ENCODE data around the gene TUT1.
"Not testable (repeated sequence)": the region's sequence is repeated elsewhere in the genome, so short reads cannot be mapped to it uniquely, and the experiment has no call there.

Gene TUT1

DNA sequence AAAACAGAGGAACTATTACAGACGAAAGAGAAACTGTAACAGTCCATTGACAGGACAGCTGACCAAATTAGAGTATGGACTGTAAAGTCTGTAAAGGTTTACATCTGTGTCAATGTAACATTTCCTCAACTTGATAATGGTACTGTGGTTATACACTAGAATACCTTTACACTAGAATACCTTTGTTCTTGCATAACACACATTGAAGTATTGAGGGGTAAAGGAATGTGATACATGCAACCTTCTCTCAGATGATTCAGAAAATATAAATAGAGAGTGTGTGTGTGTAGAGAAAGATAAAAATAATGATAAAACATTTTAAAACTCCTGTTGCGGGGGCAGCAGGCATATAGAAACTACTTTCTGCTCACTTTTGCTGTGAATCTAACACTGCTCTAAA, 12.1 kb downstream of the TUT1 start:
- no peak for DNase-seq (ENCODE audit: low read depth in 3 of 3, low spot score in 1 of 3)

DNA sequence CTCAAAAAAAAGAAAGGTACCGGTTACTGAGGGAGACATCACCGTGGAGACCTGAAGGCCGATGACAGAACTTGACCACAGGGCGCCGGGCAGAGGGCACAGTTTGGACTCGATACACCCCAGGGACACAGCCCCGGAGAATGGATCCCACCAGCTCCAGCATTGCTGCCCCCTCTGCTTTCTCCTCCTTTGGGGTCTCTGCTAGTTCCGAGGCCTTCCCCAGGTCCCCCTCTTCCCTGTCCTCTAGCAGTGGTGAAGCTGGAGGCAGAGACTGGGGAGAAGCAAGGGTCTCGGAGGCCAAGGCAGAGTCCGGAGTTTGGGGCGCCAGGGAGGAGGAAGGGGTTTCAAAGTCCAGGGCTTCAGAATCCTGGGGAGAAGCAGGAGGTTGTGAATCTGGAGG, 12.8 kb downstream of the TUT1 start:
- no peak for DNase-seq (ENCODE audit: low read depth in 3 of 3, low spot score in 1 of 3)

DNA sequence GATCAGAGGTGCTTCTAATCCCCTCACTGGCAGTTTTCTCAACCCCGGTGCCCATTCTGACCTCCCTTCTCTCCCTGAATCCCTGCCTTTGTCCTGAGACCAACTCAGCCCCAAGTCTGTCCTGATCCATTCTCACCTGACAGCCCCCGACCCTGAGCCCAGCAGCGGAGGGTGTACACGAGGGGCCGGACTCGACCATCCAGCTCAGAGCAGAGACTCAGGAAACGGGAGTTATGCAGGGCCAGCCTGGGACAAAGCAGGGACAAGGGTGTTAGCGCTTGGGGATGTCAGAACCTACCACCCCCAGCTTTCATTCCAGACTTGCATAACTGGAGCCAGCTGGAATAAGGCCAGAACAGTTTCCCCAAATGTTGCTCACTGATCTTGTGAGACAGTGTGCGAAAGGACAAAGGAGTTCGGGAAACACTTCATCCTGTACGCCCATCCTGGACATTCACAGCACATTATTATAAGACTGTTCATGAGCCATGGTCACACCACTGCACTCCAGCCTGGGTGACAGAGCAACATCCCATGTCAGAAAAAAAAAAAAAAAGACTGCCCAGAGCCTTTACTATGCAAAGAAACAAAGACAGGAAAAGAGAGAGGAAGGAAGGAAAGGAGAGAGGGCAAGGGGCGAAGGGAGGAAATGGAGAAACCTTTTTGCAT, 14.1 kb downstream of the TUT1 start:
- no peak for DNase-seq (ENCODE audit: low read depth in 3 of 3, low spot score in 1 of 3)

GRCh38 chr11:62575837-62576236, 15.5 kb downstream of the TUT1 start:
- no peak for DNase-seq (ENCODE audit: low read depth in 3 of 3, low spot score in 1 of 3)

DNA sequence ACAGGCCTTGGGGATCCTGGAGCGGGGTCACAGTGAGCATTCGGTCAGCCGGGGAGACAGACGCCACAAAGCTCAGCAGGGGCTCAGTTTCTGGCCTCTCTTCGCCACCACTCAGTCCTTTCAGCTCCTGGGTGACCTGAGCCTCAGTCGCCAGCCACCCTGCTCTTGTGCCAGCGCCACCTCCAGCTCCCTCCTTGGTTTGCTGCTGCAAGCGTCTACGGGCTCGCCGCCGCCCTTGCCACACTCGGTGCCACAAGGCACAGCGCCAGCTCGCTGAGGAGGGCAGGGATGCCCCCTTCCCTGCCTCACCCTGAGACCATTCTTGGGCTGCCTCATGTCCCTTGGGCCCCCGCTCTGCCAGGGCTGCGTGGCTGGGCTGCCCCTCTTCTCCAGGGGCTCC, 16.2 kb downstream of the TUT1 start:
- DNase-seq (ENCODE audit: low read depth in 3 of 3, low spot score in 1 of 3): no peak

DNA sequence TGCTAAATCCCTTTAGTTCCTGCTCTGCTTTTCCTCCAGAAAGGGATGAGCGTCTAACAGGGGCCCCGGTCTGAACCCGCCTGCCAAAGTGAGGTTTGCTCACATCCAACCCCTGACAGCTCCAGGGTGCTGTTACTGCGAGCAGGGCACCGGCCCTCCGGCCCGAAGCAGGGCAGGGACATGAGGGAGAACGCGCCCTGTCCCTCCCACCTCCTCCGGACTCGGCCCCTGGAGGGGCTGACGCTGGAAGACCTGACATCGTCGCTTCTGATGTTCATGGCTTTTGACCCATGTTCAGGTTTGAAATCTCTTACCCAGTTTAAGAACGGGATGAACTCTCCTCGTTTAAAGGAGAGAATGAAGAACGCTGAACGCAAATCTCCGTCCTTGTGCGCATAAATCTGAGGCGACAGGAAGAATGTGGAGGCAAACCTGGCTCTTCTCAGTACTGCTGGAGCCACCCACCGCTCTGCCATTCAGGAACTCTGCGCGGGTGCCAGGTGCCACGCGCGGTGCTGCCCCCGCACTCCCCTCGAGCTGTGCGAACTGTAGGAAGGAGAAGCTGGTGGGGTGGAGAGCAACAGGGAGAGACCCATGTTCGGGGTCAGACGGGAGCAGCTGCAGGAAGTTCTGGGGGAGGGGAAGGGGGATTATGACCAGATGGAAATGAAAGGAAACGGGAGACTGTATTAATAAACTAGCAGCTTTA, 16.8 kb downstream of the TUT1 start:
- DNase-seq (ENCODE audit: low read depth in 3 of 3, low spot score in 1 of 3): no peak

DNA sequence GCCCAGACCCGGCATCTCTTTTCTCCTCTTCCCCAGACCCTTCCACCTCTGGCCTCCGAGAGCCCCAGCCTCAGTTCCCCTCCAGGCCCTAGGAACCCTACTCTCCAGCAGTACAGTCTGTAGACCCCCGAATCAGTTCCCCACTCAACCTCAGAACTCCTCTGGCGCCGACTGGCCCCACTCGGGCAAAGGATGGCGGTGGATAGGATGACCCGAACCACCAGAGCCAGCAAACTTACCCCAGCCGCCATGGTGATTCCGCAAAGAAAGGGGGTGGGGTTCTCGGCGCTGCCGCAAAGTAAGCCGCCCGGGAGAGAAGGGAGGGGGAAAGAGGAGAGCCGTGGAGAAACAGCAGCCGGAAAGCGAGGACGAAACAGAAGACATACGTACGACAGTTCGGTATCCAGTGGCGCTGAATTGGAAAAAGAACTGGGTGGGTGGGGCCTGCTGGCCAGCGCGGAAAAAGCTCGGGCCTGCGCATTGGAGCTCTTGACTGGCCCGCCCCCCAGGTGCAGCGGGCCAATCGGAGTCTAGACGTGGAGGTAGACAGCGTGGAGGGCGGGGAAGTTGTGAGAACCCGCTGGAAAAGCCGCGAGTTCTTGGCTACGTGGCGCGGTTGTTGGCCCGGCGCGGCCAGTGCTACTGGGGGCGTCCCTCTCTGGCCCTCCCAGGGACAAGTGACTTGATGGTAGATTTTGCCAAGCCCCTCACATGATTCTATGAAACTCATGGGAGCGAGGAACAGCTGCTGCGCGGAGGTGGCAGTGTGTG, 17.5 kb downstream of the TUT1 start, which contains the start of gene EEF1G:
TSS of gene EEF1G (minus strand) at position 300 of the 771 bp plus-strand sequence. CDS start at position 251, 49 bp downstream.
- peak; percentile 92 to 95 (median 95) for DNase-seq (ENCODE audit: low read depth in 3 of 3, low spot score in 1 of 3)

GRCh38 chr11:62573006-62573591, 18.2 kb downstream of the TUT1 start:
- DNase-seq (ENCODE audit: low read depth in 3 of 3, low spot score in 1 of 3): no peak

DNA sequence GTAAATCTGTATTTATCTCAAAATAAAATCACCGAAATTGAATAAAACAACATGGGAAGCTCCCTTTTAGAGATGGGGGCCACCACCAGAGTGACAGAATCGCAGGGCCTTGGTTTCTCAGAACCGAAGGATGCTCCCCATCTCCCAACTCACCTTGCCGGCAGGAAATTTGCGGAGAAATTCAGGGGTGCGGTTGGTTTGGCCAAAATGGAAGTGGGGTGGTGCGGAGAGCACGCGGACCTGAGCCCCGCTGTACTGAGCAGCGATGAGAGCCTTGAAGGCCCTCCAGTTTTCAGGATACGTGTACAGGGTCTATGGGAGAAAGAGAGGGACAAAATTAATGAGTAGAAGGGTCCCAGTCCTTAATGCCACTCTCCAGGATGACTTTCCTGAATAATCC, 18.9 kb downstream of the TUT1 start:
- no peak for DNase-seq (ENCODE audit: low read depth in 3 of 3, low spot score in 1 of 3)

DNA sequence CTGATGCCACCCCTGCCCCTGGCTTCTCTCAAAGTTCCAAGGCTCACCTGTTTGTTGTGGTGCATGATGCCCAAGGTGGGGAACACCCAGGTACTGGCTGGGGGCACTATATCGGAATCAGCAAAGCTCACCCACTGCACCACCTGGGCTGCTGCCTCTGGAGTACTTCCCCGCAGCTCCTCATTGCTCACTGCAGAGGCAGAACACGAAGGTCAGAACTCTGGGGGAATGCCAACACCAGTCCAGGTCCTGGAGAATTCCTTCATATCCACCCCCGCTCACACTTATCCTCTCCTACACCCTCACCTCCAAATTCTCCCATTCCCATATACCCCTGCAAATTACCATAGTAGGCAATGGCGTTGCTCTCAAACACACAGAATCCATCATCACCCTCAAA, 19.8 kb downstream of the TUT1 start:
- DNase-seq (ENCODE audit: low read depth in 3 of 3, low spot score in 1 of 3): not testable (repeated sequence)

- not testable (repeated sequence) for DNase-seq (ENCODE audit: low read depth in 3 of 3, low spot score in 1 of 3)
These were observed 20.4 kb downstream of the TUT1 start for GRCh38 chr11:62570903-62571302.

- no peak for DNase-seq (ENCODE audit: low read depth in 3 of 3, low spot score in 1 of 3)
These were observed 21.7 kb downstream of the TUT1 start for GRCh38 chr11:62569611-62570010.

DNA sequence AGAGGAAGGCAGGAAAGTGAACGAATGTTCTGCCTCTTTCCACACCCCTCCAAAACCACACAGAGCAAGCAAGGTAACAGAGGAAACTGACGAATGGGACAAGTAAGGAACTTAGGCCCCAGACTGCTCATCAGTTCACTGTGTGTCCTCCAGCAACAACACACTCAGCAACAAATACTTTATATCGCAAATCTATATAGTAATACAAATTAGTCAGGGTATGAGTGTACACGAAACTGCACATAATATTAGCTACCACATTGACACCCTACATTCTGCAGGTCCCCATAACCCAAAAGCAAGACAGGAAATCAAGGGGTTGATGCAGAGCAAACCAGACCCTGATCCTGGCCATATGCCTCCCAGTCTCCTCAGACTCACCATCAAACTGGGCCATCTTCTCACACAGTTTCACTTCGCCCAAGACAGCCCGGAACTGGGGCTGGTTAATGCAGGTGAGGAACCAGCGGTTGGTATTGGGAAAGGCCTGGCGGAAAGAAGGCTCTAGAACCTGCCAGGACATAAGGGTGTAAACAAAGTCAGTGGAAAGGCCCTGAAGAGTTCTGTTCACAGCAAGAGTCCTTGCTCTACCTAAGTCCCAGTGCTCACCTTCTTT, 24.2 kb downstream of the TUT1 start:
- DNase-seq (ENCODE audit: low read depth in 3 of 3, low spot score in 1 of 3): no peak

GRCh38 chr11:62566247-62566646, 25.1 kb downstream of the TUT1 start:
- DNase-seq (ENCODE audit: low read depth in 3 of 3, low spot score in 1 of 3): no peak

GRCh38 chr11:62565100-62565802, 26.1 kb downstream of the TUT1 start:
- DNase-seq (ENCODE audit: low read depth in 3 of 3, low spot score in 1 of 3): no peak

DNA sequence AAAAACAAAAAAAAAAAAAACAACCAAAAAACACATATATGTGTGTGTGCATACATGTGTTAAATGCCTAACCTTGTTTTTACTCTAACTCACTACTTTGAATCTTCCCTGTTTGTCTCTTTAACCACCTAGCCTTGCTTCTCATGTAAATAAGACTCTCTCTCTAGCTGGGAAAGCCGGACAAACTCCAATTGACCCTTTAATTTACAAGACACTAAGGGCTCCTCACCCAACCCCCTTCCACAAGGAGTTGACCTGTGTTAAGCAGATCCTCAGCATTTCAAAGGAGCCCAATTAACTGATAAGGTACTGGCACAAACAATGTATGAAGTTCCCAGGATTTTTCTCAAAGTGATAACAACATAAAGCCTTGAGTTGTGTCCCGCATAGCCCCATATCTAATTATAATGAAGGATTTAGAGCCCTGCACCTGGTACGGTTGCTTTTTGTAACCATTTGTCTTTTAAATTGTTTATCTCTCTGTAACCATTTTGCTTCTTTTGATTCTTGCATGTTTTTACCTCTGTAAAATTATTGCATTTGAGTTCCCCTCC, 29.6 kb downstream of the TUT1 start:
- not testable (repeated sequence) for DNase-seq (ENCODE audit: low read depth in 3 of 3, low spot score in 1 of 3)

DNA sequence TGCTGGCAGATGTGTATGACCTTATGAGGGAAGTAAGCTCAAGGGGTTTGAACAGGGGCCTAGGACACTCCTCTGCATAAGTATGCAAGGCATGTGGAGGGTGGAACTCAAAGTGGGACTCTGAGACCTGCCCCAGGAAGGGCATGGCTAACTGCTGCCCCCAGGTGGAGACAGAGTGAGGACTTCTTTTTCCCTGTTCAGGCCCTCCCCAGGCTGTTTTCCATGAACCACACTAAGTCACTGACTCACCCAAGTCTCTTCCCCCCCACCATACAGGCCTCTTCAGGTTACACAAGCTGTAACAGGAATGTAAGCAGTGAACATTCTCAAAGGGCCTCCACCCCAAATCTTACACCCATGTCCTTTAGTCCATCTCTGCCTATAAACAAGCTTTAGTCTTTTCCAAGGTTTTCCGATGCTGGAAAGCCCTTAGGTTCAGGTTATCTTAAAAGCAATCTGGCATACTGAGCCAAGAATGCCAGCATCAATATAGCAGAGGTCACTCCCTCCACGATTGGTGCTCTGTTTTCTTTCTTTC, 30.7 kb downstream of the TUT1 start:
- DNase-seq (ENCODE audit: low read depth in 3 of 3, low spot score in 1 of 3): peak; percentile 52 to 72 (median 65)

DNA sequence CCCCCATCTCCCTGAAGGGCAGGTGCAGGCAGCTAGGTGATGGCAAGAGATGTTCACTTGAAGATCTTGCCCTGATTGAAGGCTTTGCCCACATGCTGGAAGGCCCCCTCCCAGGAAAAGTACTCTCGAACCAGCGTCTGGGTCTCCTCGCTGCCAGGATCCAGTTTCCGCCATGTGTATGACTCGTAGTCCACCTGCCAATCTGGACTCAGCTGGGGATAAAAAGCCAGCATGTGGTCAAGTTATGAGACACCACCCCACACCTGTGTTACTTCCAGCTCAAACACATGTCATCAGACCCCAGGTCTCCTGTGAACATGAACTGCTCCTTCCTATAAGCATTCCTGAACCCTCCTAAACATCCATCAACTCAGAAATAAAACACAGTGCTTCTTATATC, 31.7 kb downstream of the TUT1 start:
- not testable (repeated sequence) for DNase-seq (ENCODE audit: low read depth in 3 of 3, low spot score in 1 of 3)

- no peak for DNase-seq (ENCODE audit: low read depth in 3 of 3, low spot score in 1 of 3)
These were observed 32.1 kb downstream of the TUT1 start for GRCh38 chr11:62559204-62559603.

DNA sequence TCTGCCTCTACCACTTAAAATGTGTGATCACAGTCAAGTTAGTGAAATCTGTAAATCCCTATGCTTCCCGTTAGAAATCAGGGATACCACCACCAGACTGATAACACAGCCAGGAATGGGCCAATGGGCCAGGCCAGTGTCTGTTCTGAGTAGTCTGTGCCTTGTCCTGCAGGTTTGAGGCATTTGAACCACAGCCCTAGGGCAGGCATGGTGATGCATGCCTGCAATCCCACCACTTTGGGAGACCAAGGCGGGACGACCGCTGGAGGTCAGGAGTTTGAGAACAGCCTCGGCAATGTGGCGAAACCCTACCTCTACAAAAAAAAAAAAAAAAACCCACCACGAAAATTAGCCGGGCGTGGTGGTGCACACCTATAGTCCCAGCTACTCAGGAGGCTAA, 32.7 kb downstream of the TUT1 start:
- no peak for DNase-seq (ENCODE audit: low read depth in 3 of 3, low spot score in 1 of 3)

Measured in stimulated activated CD4-positive, alpha-beta T cell treated with anti-CD3 and anti-CD28 coated beads, TNF-alpha, amount 100 ng/mL, for 1 hour (primary cell).